Measurements from ENCODE around the gene OR11H7.
"Not testable (repeated sequence)": the region's sequence is repeated elsewhere in the genome, so short reads cannot be mapped to it uniquely, and the experiment has no call there.

OR11H7 gene

GRCh38 chr14:20228681-20229080 lies at the start of gene OR11H7:
OR11H7 (plus strand) TSS chr14:20228981.
- no peak for DNase-seq

GRCh38 chr14:20179218-20179617 lies 49.6 kb upstream of the OR11H7 start:
- no peak for DNase-seq

GRCh38 chr14:20179880-20180279 lies 48.9 kb upstream of the OR11H7 start:
- no peak for DNase-seq

- no peak for DNase-seq
Observed at GRCh38 chr14:20180486-20180885, 48.3 kb upstream of the OR11H7 start.

GRCh38 chr14:20184181-20184580 lies 44.6 kb upstream of the OR11H7 start:
- DNase-seq = no peak

GRCh38 chr14:20190596-20190995 lies 38.2 kb upstream of the OR11H7 start, which contains the start of gene OR11G2:
OR11G2 (plus strand) TSS chr14:20190896; CDS start chr14:20197438, 6,542 bp downstream.
- no peak for DNase-seq

- no peak for DNase-seq
Observed at GRCh38 chr14:20191396-20191795, 37.4 kb upstream of the OR11H7 start.

GRCh38 chr14:20194101-20194500 lies 34.7 kb upstream of the OR11H7 start:
- no peak for DNase-seq

- DNase-seq = not testable (repeated sequence)
Observed at GRCh38 chr14:20195170-20195569, 33.6 kb upstream of the OR11H7 start.

GRCh38 chr14:20195911-20196310 lies 32.9 kb upstream of the OR11H7 start:
- no peak for DNase-seq

GRCh38 chr14:20197459-20197858 lies 31.3 kb upstream of the OR11H7 start:
- no peak for DNase-seq

GRCh38 chr14:20198991-20199390 lies 29.8 kb upstream of the OR11H7 start:
- no peak for DNase-seq

- DNase-seq = no peak
Observed at GRCh38 chr14:20204721-20205120, 24.1 kb upstream of the OR11H7 start.

- no peak for DNase-seq
Observed at GRCh38 chr14:20209595-20209994, 19.2 kb upstream of the OR11H7 start.

GRCh38 chr14:20212406-20212805 lies 16.4 kb upstream of the OR11H7 start:
- not testable (repeated sequence) for DNase-seq

GRCh38 chr14:20215196-20215595 lies 13.6 kb upstream of the OR11H7 start:
- no peak for DNase-seq

GRCh38 chr14:20219033-20219432 lies 9.7 kb upstream of the OR11H7 start:
- DNase-seq = no peak

GRCh38 chr14:20223410-20223809 lies 5.4 kb upstream of the OR11H7 start, which contains the start of gene OR11H6:
OR11H6 (plus strand) TSS chr14:20223710; CDS start chr14:20223710, 0 bp downstream.
- DNase-seq = no peak

GRCh38 chr14:20235415-20235814 lies 6.6 kb downstream of the OR11H7 start:
- not testable (repeated sequence) for DNase-seq

- no peak for DNase-seq
Observed at GRCh38 chr14:20247646-20248246, 19.0 kb downstream of the OR11H7 start.

GRCh38 chr14:20262642-20263128 lies 33.9 kb downstream of the OR11H7 start:
- no peak for DNase-seq

GRCh38 chr14:20264361-20264760 lies 35.6 kb downstream of the OR11H7 start:
- DNase-seq = not testable (repeated sequence)

GRCh38 chr14:20274062-20274461 lies 45.3 kb downstream of the OR11H7 start:
- no peak for DNase-seq

- DNase-seq = no peak
Observed at GRCh38 chr14:20277409-20277808, 48.6 kb downstream of the OR11H7 start.

- no peak for DNase-seq
Observed at GRCh38 chr14:20278414-20278813, 49.6 kb downstream of the OR11H7 start.
